ENCODE data around the gene DOCK10. TPM values are rescaled to one million over a fixed set of nuclear protein-coding genes. Genes with fewer than 3 reads are reported as not detected.

The DOCK10 gene
- total RNA-seq, 1 experiment from 2014 or later: 1.1 TPM

DNA sequence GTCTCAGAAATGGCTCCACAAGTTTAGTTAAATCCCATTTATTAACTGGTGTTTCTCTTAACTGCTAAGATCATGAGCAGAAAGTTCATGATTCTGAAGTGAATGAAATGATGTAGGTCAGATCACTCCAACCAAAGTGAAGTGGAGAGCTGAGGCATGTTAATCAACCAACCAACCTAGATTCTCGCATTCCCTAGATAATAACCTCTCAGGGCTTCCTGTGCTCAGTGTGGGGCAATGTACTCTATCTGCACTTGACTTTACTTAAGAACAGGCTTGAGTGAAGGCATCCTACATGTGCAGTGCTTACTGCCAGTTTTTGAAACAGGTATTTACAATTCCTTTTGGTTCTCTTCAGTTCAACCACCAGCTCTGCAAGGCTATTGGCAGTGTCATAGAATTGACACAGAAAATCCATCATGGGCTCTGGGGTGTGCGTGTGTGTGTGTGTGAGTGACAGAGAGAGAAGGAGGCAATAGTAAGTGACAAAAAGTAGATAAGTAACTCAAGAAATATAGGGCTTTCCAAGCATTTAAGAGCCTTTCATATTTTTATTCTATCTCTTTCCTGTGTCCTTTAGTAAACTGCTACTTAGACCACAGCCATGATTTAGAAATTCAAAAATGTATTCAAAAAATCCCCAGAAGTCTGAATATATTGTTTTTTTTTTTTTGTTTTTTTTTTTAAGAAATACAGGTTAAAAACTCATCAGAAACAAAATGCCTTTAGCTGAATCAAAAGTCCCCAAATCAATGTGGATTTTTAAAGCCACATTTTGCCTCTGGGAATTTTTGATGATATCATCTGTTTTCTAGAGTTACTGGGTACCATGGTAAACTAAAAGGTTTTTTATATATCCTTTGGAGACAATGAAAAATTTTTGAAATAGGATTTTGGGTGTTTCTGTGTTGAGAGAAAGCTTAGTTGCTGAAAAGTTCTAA lies 28.6 kb downstream of the DOCK10 start:
- Histone ChIP-seq H3K4me3 (ENCODE audit: insufficient read depth, low read depth, low read length) (no peak overlapping the region), H3K36me3 (replicated peaks; ENCODE audit: control insufficient read depth, insufficient read depth, low read length) (no peaks in the 10 kb centered on the region), H3K27me3 (ENCODE audit: control insufficient read depth, insufficient read depth, low read length) (no peaks in the 10 kb centered on the region)
- DNase-seq: no peak

DNA sequence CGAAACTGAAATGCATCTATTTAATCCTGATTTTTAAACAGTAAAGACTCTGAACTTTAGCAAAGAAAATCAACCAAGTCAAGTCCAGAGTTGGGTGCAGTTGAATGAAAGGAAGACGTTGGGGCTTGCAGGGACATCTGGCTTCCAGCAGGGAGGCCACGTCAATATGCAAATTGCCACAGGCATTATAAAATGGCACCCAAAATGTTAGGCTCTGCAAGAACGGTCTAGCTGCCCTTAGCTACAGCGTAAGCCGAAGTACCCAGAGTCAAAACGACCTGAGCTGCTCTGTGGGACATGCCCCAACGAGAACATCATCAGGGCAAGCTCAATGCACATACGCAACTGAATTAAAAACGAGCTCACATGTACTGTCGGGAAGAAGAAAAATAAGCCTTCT lies 30.7 kb downstream of the DOCK10 start:
- H3K4me3 ChIP-seq (ENCODE audit: insufficient read depth, low read depth, low read length): no peak overlapping the region
- no peaks in the 10 kb centered on the region for H3K27me3 ChIP-seq (ENCODE audit: control insufficient read depth, insufficient read depth, low read length)
- DNase-seq: no peak
- no peaks in the 10 kb centered on the region for H3K36me3 ChIP-seq (replicated peaks; ENCODE audit: control insufficient read depth, insufficient read depth, low read length)

DNA sequence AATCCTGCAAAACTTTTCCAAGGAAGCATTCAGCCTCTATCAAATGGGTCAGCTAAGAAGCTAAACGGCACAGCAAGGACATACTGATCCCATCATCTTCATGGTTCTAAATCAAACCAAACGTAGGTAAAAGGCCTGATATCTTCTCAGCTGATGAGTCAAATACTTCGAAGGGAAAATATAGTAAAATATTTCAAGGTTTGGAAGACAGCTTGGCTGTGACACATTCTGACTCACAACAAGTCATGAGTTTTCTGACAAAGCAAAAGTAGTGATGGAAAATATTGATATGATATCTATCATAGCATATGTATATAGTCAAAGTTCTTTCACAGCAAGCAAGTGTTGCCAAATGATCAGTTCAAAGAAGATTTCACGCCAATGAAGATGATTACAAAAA lies 31.5 kb downstream of the DOCK10 start:
- Histone ChIP-seq H3K27me3 (ENCODE audit: control insufficient read depth, insufficient read depth, low read length) (no peaks in the 10 kb centered on the region), H3K36me3 (replicated peaks; ENCODE audit: control insufficient read depth, insufficient read depth, low read length) (no peaks in the 10 kb centered on the region), H3K4me3 (ENCODE audit: insufficient read depth, low read depth, low read length) (no peak overlapping the region)
- no peak for DNase-seq

DNA sequence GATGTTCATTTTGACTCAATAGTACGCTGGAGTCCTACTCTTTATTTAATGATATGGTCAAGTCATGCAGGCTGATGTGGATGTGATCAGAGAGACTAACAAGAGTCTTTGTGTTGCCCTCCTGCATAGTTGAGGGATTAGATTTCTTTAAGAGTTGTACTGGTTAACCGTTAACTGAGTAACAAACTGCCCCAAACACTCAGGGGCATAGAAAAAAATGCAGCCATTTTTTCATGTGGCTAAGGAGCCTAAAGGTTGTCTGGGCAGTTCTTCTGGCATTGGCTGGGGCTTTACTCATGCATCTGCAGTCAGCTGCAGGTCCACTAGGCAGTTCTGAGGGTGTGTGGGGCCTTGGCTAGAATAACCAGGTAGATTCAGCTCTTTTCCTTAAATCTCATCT lies 32.5 kb downstream of the DOCK10 start:
- Histone ChIP-seq H3K36me3 (replicated peaks; ENCODE audit: control insufficient read depth, insufficient read depth, low read length) (no peaks in the 10 kb centered on the region), H3K4me3 (ENCODE audit: insufficient read depth, low read depth, low read length) (no peak overlapping the region), H3K27me3 (ENCODE audit: control insufficient read depth, insufficient read depth, low read length) (no peaks in the 10 kb centered on the region)
- DNase-seq: no peak

DNA sequence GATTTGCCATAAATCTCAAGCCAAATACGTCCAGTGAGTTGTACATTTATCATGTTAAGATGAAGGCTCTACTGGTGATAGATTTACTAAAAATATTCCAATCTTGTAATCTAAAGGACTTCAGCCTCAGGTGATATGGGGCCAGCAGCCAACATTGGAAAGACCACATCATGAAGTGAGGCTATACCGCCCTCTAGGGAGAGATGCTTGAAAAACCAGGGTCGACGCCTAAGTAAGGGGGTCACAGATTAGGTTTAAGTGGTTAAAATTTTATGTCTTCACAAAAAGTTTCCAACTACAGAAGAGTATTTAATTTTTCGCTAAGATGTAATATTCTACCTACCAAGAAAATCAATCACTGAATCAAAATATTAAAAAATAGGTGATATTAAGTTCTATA lies 33.3 kb downstream of the DOCK10 start:
- H3K4me3 ChIP-seq (ENCODE audit: insufficient read depth, low read depth, low read length): no peak overlapping the region
- peak; percentile 22 for DNase-seq
- H3K27me3 ChIP-seq (ENCODE audit: control insufficient read depth, insufficient read depth, low read length): no peaks in the 10 kb centered on the region
- H3K36me3 ChIP-seq (replicated peaks; ENCODE audit: control insufficient read depth, insufficient read depth, low read length): no peaks in the 10 kb centered on the region

DNA sequence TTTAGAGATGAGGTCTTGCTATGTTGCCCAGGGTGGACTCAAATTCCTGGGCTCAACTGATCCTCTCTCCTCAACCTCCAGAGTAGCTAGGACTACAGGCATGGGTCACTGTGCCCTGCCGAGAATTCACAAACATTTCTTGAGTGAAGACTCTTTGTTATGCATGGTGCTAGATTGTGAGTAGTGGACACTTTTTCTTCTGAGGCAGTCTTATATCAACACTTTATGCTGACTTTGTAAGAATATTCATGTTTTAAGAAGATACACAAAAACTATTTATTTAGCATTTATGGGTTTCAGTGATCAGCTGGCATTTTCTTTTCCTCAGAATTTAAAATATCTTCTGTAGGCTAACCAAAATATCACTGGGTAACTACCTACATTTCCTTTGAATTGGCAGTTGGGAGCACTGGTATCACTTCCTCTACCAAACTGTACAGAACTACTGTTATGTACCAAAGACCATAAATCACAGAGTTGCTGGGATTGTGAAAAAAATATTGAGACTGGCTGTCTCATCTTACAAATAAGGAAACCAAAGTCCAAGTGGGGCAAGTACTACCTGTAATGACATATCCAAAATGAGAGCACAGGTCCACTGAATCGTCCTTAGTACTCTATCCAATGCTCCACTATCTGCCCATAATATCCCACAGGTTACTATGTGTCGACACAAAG lies 34.0 kb downstream of the DOCK10 start:
- H3K36me3 ChIP-seq (replicated peaks; ENCODE audit: control insufficient read depth, insufficient read depth, low read length): no peaks in the 10 kb centered on the region
- H3K27me3 ChIP-seq (ENCODE audit: control insufficient read depth, insufficient read depth, low read length): no peaks in the 10 kb centered on the region
- no peak overlapping the region for H3K4me3 ChIP-seq (ENCODE audit: insufficient read depth, low read depth, low read length)
- DNase-seq: no peak

DNA sequence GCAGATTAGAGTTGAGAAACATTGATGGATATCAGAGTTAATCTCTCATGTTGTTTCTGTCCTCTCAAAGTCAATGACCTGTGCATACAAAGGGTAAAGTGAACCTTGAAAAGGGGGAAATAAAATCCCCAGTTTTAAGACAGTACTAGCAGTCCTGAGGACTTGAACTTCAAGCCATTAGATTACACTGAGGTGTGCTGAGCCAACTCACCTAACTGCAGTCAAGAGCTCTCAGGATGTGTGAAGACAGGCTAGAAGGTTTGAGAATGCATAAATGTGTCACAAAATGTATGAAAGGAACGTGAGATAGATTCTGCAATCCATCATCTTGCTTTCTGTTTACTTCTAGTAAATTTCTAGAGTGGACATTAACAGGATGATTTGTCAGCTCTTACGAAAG lies 35.5 kb downstream of the DOCK10 start:
- no peaks in the 10 kb centered on the region for H3K36me3 ChIP-seq (replicated peaks; ENCODE audit: control insufficient read depth, insufficient read depth, low read length)
- no peaks in the 10 kb centered on the region for H3K27me3 ChIP-seq (ENCODE audit: control insufficient read depth, insufficient read depth, low read length)
- no peak for DNase-seq
- H3K4me3 ChIP-seq (ENCODE audit: insufficient read depth, low read depth, low read length): no peak overlapping the region

DNA sequence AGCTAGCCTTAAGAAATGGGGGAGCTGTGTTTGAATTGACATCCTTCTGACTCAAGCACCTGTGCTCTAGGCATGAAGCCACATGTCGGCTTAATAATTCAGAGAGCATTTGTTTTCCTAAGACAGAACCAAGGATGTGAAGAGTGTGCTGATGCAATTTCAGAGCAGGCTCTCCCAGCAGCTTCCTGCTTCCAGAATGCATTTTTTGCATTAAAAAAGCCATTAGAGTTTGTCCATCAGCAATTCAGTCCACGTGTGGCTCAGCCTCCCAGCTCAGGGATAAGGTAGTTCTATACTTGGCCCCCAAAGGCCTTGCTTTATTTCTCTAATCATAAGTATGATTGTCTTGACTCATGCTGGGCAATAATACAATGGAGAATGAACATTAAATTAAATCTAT lies 37.7 kb downstream of the DOCK10 start:
- Histone ChIP-seq H3K4me3 (ENCODE audit: insufficient read depth, low read depth, low read length) (no peak overlapping the region), H3K36me3 (replicated peaks; ENCODE audit: control insufficient read depth, insufficient read depth, low read length) (no peaks in the 10 kb centered on the region), H3K27me3 (ENCODE audit: control insufficient read depth, insufficient read depth, low read length) (no peaks in the 10 kb centered on the region)
- DNase-seq: no peak

DNA sequence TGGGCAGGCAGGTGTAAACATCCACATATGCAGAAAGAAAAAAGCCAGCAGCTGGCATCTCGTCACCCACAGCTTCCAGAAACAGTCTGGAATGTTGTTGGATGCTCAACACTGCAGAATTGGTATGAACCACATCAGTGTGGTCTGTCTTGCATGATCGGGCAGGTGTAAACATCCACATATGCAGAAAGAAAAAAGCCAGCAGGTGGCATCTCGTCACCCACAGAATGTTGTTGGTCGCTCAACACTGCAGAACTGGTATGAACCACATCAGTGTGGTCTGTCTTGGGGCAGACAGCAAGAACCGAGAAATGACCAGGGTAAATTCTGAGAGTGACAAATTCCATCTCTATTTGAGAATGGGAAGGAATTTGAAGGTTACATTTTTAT lies 39.6 kb downstream of the DOCK10 start:
- H3K36me3 ChIP-seq (replicated peaks; ENCODE audit: control insufficient read depth, insufficient read depth, low read length): no peaks in the 10 kb centered on the region
- H3K27me3 ChIP-seq (ENCODE audit: control insufficient read depth, insufficient read depth, low read length): no peaks in the 10 kb centered on the region
- no peak overlapping the region for H3K4me3 ChIP-seq (ENCODE audit: insufficient read depth, low read depth, low read length)
- no peak for DNase-seq

DNA sequence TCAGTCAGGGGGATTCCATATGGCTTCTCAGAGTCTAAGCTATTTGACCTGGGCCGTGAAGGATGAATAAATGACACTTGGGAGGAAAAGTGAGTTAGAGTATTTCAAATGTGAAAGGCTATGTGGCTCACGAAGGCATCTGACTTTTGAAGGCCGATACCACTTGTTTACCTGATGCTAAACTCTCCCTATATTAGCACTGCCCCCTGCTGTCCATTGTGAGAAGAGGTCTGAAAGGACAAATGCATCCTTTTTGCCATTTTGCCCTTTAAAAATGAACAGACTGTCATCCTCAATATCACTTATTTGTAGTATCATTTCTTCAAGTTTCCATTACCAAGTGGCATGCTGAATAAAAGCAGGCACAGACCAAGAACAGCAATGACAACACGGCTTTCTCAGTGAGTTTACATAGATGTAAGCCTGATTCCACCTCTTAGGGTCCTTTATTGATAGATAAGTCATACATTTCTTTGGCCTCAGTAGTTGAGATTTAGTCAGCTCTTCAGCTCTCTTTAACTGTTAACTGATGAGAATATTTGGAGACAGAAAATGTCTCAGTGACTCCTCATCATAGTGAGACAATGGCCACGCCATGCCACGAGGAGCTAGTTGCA lies 40.1 kb downstream of the DOCK10 start:
- Histone ChIP-seq H3K36me3 (replicated peaks; ENCODE audit: control insufficient read depth, insufficient read depth, low read length) (no peaks in the 10 kb centered on the region), H3K4me3 (ENCODE audit: insufficient read depth, low read depth, low read length) (no peak overlapping the region), H3K27me3 (ENCODE audit: control insufficient read depth, insufficient read depth, low read length) (no peaks in the 10 kb centered on the region)
- peak; percentile 2 for DNase-seq

DNA sequence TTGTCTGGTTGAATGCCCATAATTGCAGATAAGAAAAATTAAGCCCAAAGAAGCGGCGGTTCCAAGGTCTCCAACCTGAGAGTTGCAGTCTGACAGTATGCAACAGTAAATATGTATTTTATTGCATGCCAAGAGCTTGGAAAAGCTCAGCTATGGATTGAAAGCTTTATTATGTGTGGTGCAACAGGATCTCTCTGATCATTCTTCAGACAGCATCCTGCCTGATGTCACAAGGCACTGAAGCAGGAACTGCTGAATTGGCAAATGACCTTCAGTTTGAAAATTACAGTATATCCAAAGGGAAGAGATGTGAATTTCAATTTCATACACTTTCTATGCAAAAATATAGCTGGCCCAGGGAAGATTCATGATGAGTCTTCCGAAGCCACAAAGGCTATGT lies 42.5 kb downstream of the DOCK10 start:
- Histone ChIP-seq H3K36me3 (replicated peaks; ENCODE audit: control insufficient read depth, insufficient read depth, low read length) (no peaks in the 10 kb centered on the region), H3K27me3 (ENCODE audit: control insufficient read depth, insufficient read depth, low read length) (no peaks in the 10 kb centered on the region), H3K4me3 (ENCODE audit: insufficient read depth, low read depth, low read length) (no peak overlapping the region)
- DNase-seq: no peak

DNA sequence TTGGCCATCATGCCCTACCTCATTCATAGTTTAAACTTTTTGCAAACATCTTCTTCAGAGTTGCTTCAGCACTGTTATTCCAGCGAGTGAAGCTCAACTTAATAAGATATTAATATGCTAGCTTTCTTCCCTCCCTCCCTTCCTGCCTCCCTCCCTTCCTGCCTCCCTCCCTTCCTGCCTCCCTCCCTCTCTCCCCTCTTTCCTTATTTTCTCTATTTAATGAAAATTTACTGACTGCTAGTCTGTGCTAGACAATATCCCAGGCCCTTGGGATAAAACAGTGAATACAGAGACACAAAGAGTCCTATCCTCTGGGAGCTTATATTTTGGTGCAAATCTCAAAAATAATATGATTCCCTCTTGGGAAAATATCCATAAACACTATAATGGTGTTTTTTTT lies 42.9 kb downstream of the DOCK10 start:
- no peak for DNase-seq
- no peak overlapping the region for H3K4me3 ChIP-seq (ENCODE audit: insufficient read depth, low read depth, low read length)
- no peaks in the 10 kb centered on the region for H3K36me3 ChIP-seq (replicated peaks; ENCODE audit: control insufficient read depth, insufficient read depth, low read length)
- H3K27me3 ChIP-seq (ENCODE audit: control insufficient read depth, insufficient read depth, low read length): no peaks in the 10 kb centered on the region

DNA sequence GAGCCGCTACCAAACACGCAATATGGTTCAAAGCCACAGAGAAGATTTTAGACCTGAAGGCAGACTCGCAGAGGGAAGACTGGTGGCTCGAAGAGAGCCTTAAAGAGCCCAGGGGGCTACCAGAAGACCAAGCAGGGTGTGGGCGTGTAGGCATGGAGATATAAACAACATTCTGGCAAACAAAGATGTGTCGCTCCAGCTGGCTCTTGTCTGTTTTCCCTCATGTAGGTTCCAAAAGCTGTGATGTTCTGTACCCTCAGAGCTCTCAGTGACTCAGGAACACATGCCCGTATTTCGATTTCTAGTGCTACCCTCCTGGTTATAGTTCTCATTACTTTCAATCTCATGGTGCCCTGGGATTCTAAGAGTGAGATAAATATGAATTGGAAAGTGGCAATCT lies 44.5 kb downstream of the DOCK10 start:
- H3K27me3 ChIP-seq (ENCODE audit: control insufficient read depth, insufficient read depth, low read length): no peaks in the 10 kb centered on the region
- H3K4me3 ChIP-seq (ENCODE audit: insufficient read depth, low read depth, low read length): no peak overlapping the region
- H3K36me3 ChIP-seq (replicated peaks; ENCODE audit: control insufficient read depth, insufficient read depth, low read length): no peaks in the 10 kb centered on the region
- no peak for DNase-seq

DNA sequence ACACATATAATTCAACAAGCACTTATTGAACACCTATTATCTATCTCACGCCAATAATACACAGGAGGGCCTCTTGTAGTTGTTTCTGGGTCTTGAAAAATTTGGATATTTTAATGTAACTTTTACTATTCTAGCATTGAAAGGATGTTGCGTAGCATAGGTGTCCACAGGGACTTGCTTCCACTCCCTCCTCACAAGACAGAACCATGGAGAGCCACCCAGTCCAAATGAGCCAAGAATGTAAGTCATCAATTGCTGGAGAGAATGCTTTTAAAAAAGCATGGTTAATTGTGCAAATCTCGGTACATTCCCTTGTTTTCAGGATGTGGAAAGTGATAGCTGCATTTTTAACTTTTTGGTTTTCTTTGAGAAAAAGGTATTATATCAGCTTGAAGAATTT lies 46.8 kb downstream of the DOCK10 start:
- no peak overlapping the region for H3K4me3 ChIP-seq (ENCODE audit: insufficient read depth, low read depth, low read length)
- no peak for DNase-seq
- no peaks in the 10 kb centered on the region for H3K36me3 ChIP-seq (replicated peaks; ENCODE audit: control insufficient read depth, insufficient read depth, low read length)
- H3K27me3 ChIP-seq (ENCODE audit: control insufficient read depth, insufficient read depth, low read length): no peaks in the 10 kb centered on the region

DNA sequence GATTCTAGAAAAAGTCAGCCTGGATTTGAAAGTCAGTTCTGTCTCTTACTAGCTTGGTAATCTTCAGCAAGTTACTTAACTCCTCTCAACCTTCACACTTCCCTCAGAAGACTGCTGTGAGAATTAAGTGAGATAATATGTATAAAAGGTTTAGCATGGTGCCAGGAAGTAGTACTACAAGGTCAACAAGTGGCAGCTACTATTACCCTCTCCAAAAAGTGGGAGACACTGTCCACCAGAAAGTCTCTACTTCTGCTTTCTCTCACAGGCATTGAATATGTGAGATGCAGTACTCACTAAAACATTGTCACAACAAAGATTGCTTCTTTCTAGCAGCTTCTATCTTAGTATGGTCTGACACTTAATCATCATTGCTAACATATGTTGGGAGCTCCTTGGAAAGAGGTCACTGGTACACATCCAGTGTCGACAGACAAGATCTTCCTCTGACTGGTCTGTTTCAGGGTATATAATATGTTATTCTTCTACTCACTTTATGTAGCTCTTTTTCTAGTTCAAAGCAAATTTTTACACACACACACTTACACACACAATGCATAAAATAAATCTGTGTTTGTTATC lies 47.9 kb downstream of the DOCK10 start:
- no peak for DNase-seq
- Histone ChIP-seq H3K4me3 (ENCODE audit: insufficient read depth, low read depth, low read length) (no peak overlapping the region), H3K36me3 (replicated peaks; ENCODE audit: control insufficient read depth, insufficient read depth, low read length) (no peaks in the 10 kb centered on the region), H3K27me3 (ENCODE audit: control insufficient read depth, insufficient read depth, low read length) (no peaks in the 10 kb centered on the region)
